Activated CD4-positive, alpha-beta memory T cell treated with anti-CD3 and anti-CD28 coated beads for 36 hours (primary cell): ENCODE measurements around the gene PTPRJ. TPM values are rescaled to one million over a fixed set of nuclear protein-coding genes. Genes with fewer than 3 reads are reported as not detected.

Experiments used
- CTCF ChIA-PET: fragments of 350-600 bp; sonication (Branson Sonifier 250); formaldehyde crosslinking; loops from one replicate; lab custom pipeline; 2021; ENCODE audit warnings: antibody characterized with exemption, inconsistent platforms; lab: Charles Lee
- POLR2A ChIA-PET: fragments of 350-600 bp; sonication (Branson Sonifier 250); formaldehyde crosslinking; loops from one replicate; lab custom pipeline; 2021; ENCODE audit warnings: antibody characterized with exemption; lab: Charles Lee
- DNase-seq: peaks from one replicate; pipeline ENCODE4 v3.0.0-alpha.2; 2020
- H3K27ac Mint-ChIP-seq: one replicate; pipeline ENCODE4 v1.8.0; 2021; ENCODE audit warnings: mixed read lengths
- H3K27me3 Mint-ChIP-seq: one replicate; pipeline ENCODE4 v1.8.0; 2021; ENCODE audit warnings: mixed read lengths
- H3K36me3 Mint-ChIP-seq: one replicate; pipeline ENCODE4 v1.8.0; 2021; ENCODE audit warnings: mixed read lengths
- H3K4me1 Mint-ChIP-seq: one replicate; pipeline ENCODE4 v1.8.0; 2021; ENCODE audit warnings: low read depth, mixed read lengths
- H3K4me3 Mint-ChIP-seq: one replicate; pipeline ENCODE4 v1.8.0; 2021; ENCODE audit warnings: mild to moderate bottlenecking, mixed read lengths
- H3K9me3 Mint-ChIP-seq: one replicate; pipeline ENCODE4 v1.8.0; 2021; ENCODE audit warnings: mixed read lengths
- intact Hi-C: fragments of 100-400 bp; cut with micrococcal nuclease; formaldehyde crosslinking; loops from one replicate; pipeline ENCODE4 v1.15.1; 2023
- total RNA-seq, 2 experiments: library from RNA; stranded (reverse); gene quantifications; one replicate each; pipeline ENCODE4 v1.2.3, GENCODE V29; 2021

PTPRJ gene
- total RNA-seq, 2 experiments from 2014 or later: 36.3 to 37.0 TPM

GRCh38 chr11:48111891-48112290, 131.5 kb downstream of the PTPRJ start:
- DNase-seq: no peak
- Mint-ChIP-seq H3K4me1 (peaks cover 31% of the 10 kb centered on the region), H3K27ac (no peak overlapping the region), H3K36me3 (peaks cover 23% of the 10 kb centered on the region), H3K4me3 (no peak overlapping the region), H3K27me3 (no peaks in the 10 kb centered on the region), H3K9me3 (peaks cover 11% of the 10 kb centered on the region)
- ChIA-PET POLR2A (no interaction called here), CTCF (interaction anchor here (1.3 to 12.4 kb wide), 2 partner anchors 176 to 259 kb away, joined by 4 to 227 read pairs; no protein-coding TSS in a partner anchor)
- intact Hi-C loops: no loop called here

- POLR2A ChIA-PET: no interaction called here
Measured at GRCh38 chr11:48114740-48115139, 134.4 kb downstream of the PTPRJ start.

GRCh38 chr11:48116437-48117228, 136.3 kb downstream of the PTPRJ start:
- DNase-seq: peak; percentile 23
- Mint-ChIP-seq H3K36me3 (peaks cover 26% of the 10 kb centered on the region), H3K9me3 (peaks cover 11% of the 10 kb centered on the region), H3K27ac (no peak overlapping the region), H3K4me1 (no peaks in the 10 kb centered on the region), H3K27me3 (no peaks in the 10 kb centered on the region), H3K4me3 (no peak overlapping the region)
- CTCF ChIA-PET: interaction anchor here (1.2 to 2.0 kb wide), 2 partner anchors 183 to 249 kb away, joined by 3 to 12 read pairs; no protein-coding TSS in a partner anchor
- POLR2A ChIA-PET: no interaction called here
- intact Hi-C loops: no loop called here

More at GRCh38 chr11:48114740-48115139, 134.4 kb downstream of the PTPRJ start:
- CTCF ChIA-PET: interaction anchor here (12.4 kb wide), 1 partner anchor 179 kb away, joined by 227 read pairs; no protein-coding TSS in a partner anchor
- H3K27me3 Mint-ChIP-seq: no peaks in the 10 kb centered on the region
- DNase-seq: no peak
- no peak overlapping the region for H3K27ac Mint-ChIP-seq
- H3K4me1 Mint-ChIP-seq: peaks cover 3% of the 10 kb centered on the region
- intact Hi-C loops: no loop called here
- peaks cover 24% of the 10 kb centered on the region for H3K36me3 Mint-ChIP-seq
- H3K4me3 Mint-ChIP-seq: no peak overlapping the region
- peaks cover 11% of the 10 kb centered on the region for H3K9me3 Mint-ChIP-seq

- no peak for DNase-seq
- H3K36me3 Mint-ChIP-seq: peaks cover 26% of the 10 kb centered on the region
- no peaks in the 10 kb centered on the region for H3K9me3 Mint-ChIP-seq
- no peak overlapping the region for H3K27ac Mint-ChIP-seq
- POLR2A ChIA-PET: no interaction called here
- H3K27me3 Mint-ChIP-seq: no peaks in the 10 kb centered on the region
- intact Hi-C loops: no loop called here
- CTCF ChIA-PET: interaction anchor here (1.1 kb wide), 1 partner anchor 188 kb away, joined by 3 read pairs; no protein-coding TSS in a partner anchor
- no peak overlapping the region for H3K4me3 Mint-ChIP-seq
- no peaks in the 10 kb centered on the region for H3K4me1 Mint-ChIP-seq
Measured at GRCh38 chr11:48122246-48122645, 141.9 kb downstream of the PTPRJ start.

- peaks cover 29% of the 10 kb centered on the region for H3K36me3 Mint-ChIP-seq
- no peaks in the 10 kb centered on the region for H3K27me3 Mint-ChIP-seq
- intact Hi-C loops: no loop called here
- H3K27ac Mint-ChIP-seq: no peak overlapping the region
- H3K9me3 Mint-ChIP-seq: no peaks in the 10 kb centered on the region
- POLR2A ChIA-PET: no interaction called here
- DNase-seq: no peak
- H3K4me1 Mint-ChIP-seq: no peaks in the 10 kb centered on the region
- H3K4me3 Mint-ChIP-seq: no peak overlapping the region
- CTCF ChIA-PET: interaction anchor here (1.1 kb wide), 1 partner anchor 188 kb away, joined by 3 read pairs; no protein-coding TSS in a partner anchor
Measured at GRCh38 chr11:48122656-48123055, 142.3 kb downstream of the PTPRJ start.

GRCh38 chr11:48123254-48123875, 143.0 kb downstream of the PTPRJ start:
- intact Hi-C loops: no loop called here
- DNase-seq: no peak
- Mint-ChIP-seq H3K4me3 (no peak overlapping the region), H3K27ac (no peak overlapping the region), H3K4me1 (no peaks in the 10 kb centered on the region), H3K36me3 (peaks cover 33% of the 10 kb centered on the region), H3K27me3 (no peaks in the 10 kb centered on the region), H3K9me3 (no peaks in the 10 kb centered on the region)
- ChIA-PET POLR2A (no interaction called here), CTCF (no interaction called here)

GRCh38 chr11:48123934-48124755, 143.8 kb downstream of the PTPRJ start:
- ChIA-PET POLR2A (no interaction called here), CTCF (no interaction called here)
- DNase-seq: no peak
- no peaks in the 10 kb centered on the region for H3K4me1 Mint-ChIP-seq
- H3K4me3 Mint-ChIP-seq: no peak overlapping the region
- H3K9me3 Mint-ChIP-seq: no peaks in the 10 kb centered on the region
- peaks cover 35% of the 10 kb centered on the region for H3K36me3 Mint-ChIP-seq
- H3K27ac Mint-ChIP-seq: no peak overlapping the region
- no peaks in the 10 kb centered on the region for H3K27me3 Mint-ChIP-seq
- intact Hi-C loops: no loop called here

- DNase-seq: no peak
- Mint-ChIP-seq H3K4me1 (no peaks in the 10 kb centered on the region), H3K4me3 (no peak overlapping the region), H3K9me3 (no peaks in the 10 kb centered on the region), H3K27ac (no peak overlapping the region), H3K36me3 (peaks cover 36% of the 10 kb centered on the region), H3K27me3 (no peaks in the 10 kb centered on the region)
- POLR2A ChIA-PET: no interaction called here
- CTCF ChIA-PET: no interaction called here
- intact Hi-C loops: no loop called here
Measured at GRCh38 chr11:48124880-48125279, 144.5 kb downstream of the PTPRJ start.

- intact Hi-C loops: no loop called here
- no peak for DNase-seq
- ChIA-PET CTCF (no interaction called here), POLR2A (no interaction called here)
- Mint-ChIP-seq H3K27me3 (no peaks in the 10 kb centered on the region), H3K4me3 (no peak overlapping the region), H3K36me3 (peaks cover 41% of the 10 kb centered on the region), H3K27ac (no peak overlapping the region), H3K4me1 (no peaks in the 10 kb centered on the region), H3K9me3 (no peaks in the 10 kb centered on the region)
Measured at GRCh38 chr11:48125866-48126265, 145.5 kb downstream of the PTPRJ start.

GRCh38 chr11:48127521-48128183, 147.3 kb downstream of the PTPRJ start:
- intact Hi-C loops: no loop called here
- ChIA-PET CTCF (no interaction called here), POLR2A (no interaction called here)
- Mint-ChIP-seq H3K4me3 (no peak overlapping the region), H3K4me1 (no peaks in the 10 kb centered on the region), H3K27me3 (no peaks in the 10 kb centered on the region), H3K27ac (no peak overlapping the region), H3K9me3 (no peaks in the 10 kb centered on the region), H3K36me3 (peaks cover 43% of the 10 kb centered on the region)
- no peak for DNase-seq

GRCh38 chr11:48129697-48130395, 149.5 kb downstream of the PTPRJ start:
- ChIA-PET POLR2A (no interaction called here), CTCF (interaction anchor here (1.4 kb wide), 1 partner anchor 195 kb away, joined by 7 read pairs; no protein-coding TSS in a partner anchor)
- intact Hi-C loops: no loop called here
- no peak overlapping the region for H3K4me3 Mint-ChIP-seq
- H3K27ac Mint-ChIP-seq: no peak overlapping the region
- H3K27me3 Mint-ChIP-seq: no peaks in the 10 kb centered on the region
- H3K36me3 Mint-ChIP-seq: peaks cover 32% of the 10 kb centered on the region
- H3K4me1 Mint-ChIP-seq: no peaks in the 10 kb centered on the region
- DNase-seq: no peak
- H3K9me3 Mint-ChIP-seq: no peaks in the 10 kb centered on the region
